Colonic mucosa (tissue), 4 donors: ENCODE data around the gene JDP2. TPM values are rescaled to one million over a fixed set of nuclear protein-coding genes. Genes with fewer than 3 reads are reported as not detected.
A peak's percentile ranks its signal among the peaks of the same experiment; 100 is the strongest.

Source experiments
- DNase-seq: peaks from one replicate; pipeline ENCODE4 v3.0.0-alpha.2; 2020
- H3K27ac ChIP-seq: fragments of 200-600 bp; one replicate; pipeline ENCODE4 v1.8.0; 2021
- H3K27me3 ChIP-seq: fragments of 200-600 bp; one replicate; pipeline ENCODE4 v1.8.0; 2021
- H3K36me3 ChIP-seq: fragments of 200-600 bp; one replicate; pipeline ENCODE4 v1.8.0; 2021
- H3K4me1 ChIP-seq: fragments of 200-600 bp; one replicate; pipeline ENCODE4 v1.8.0; 2021; ENCODE audit warnings: mild to moderate bottlenecking
- H3K4me3 ChIP-seq: fragments of 200-600 bp; one replicate; pipeline ENCODE4 v1.8.0; 2021
- H3K9ac ChIP-seq, 2 donors: one replicate each; pipeline ENCODE4 v1.7.0; 2013; ENCODE audit warnings: control low read depth in 2 of 2, low read depth in 2 of 2, low read length in 2 of 2
- H3K9me3 ChIP-seq: fragments of 200-600 bp; one replicate; pipeline ENCODE4 v1.8.0; 2021
- intact Hi-C: fragments of 100-400 bp; cut with DNase I; formaldehyde crosslinking; loops from one replicate; pipeline ENCODE4 v1.14.1; 2022
- total RNA-seq, 2 donors: library from RNA; stranded (reverse); fragmentation: NEBNext Ultra II Directional in 1 of 2; extraction: Animal tissue kit (Norgen Biotek cat#: 25700) in 1 of 2; gene quantifications; one replicate each; pipeline ENCODE4 v1.2.1, GENCODE V29; 2021
- TF ChIP-seq, protein P1 (sequence below): fragments of 200-600 bp; IDR thresholded peaks from one replicate; pipeline ENCODE4 v1.8.0; 2022; ENCODE audit warnings: antibody characterized with exemption, mild to moderate bottlenecking
- donor health status: healthy.
- donor health status: DM: no; HTN: no; CAD: no.
- donor health status: DM: no; HTN: no; CAD: no.

JDP2 gene
- total RNA-seq, 2 donors from 2014 or later, result 19.4 to 37.1 TPM

DNA sequence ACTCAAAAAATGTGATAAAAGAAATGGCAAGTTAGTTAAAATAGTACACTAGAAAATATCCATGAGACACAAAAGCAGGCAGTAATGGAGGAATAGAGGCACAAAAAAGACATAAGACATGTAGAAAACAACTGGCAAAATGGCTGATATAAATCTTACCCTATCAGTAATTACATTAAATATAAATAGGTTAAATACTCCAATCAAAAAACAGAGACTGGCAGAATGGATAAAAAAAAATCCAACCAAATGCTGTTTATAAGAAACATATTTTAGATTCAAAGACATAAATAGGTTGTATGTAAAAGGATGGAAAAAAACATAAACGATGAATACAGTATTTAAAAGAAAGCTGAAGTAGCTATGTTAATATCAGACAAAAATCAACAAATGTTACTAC, 79.1 kb downstream of the JDP2 start:
- H3K36me3 ChIP-seq, result no peaks in the 10 kb centered on the region
- H3K4me3 ChIP-seq, result no peak overlapping the region
- H3K27me3 ChIP-seq, result no peaks in the 10 kb centered on the region
- DNase-seq, result no peak
- H3K4me1 ChIP-seq, result no peaks in the 10 kb centered on the region
- TF ChIP-seq, protein P1, sequence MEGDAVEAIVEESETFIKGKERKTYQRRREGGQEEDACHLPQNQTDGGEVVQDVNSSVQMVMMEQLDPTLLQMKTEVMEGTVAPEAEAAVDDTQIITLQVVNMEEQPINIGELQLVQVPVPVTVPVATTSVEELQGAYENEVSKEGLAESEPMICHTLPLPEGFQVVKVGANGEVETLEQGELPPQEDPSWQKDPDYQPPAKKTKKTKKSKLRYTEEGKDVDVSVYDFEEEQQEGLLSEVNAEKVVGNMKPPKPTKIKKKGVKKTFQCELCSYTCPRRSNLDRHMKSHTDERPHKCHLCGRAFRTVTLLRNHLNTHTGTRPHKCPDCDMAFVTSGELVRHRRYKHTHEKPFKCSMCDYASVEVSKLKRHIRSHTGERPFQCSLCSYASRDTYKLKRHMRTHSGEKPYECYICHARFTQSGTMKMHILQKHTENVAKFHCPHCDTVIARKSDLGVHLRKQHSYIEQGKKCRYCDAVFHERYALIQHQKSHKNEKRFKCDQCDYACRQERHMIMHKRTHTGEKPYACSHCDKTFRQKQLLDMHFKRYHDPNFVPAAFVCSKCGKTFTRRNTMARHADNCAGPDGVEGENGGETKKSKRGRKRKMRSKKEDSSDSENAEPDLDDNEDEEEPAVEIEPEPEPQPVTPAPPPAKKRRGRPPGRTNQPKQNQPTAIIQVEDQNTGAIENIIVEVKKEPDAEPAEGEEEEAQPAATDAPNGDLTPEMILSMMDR, result no peak
- intact Hi-C loops, result no loop called here
- no peaks in the 10 kb centered on the region for H3K9me3 ChIP-seq
- no peak overlapping the region for H3K27ac ChIP-seq
- no peak overlapping the region for H3K9ac ChIP-seq

DNA sequence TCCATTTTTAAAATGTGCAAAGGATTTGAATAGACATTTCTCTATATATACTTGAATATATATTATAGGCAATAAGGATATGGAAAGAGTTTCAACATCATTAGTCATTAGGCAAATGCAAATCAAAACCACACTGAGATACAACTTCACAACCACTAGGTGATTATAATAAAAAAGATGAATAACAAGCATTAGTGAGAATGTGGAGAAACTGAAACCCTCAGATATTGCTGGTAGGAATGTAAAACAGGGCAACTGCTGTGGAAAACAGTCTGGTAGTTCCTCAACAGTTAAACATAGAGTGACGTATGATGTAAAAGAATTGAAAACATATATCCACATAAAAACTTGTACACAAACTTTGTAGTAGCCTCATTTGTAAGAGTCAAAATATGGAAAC, 82.7 kb downstream of the JDP2 start:
- intact Hi-C loops, result no loop called here
- no peak for DNase-seq
- H3K9me3 ChIP-seq, result no peaks in the 10 kb centered on the region
- no peak overlapping the region for H3K9ac ChIP-seq
- TF ChIP-seq, protein P1, result no peak
- no peaks in the 10 kb centered on the region for H3K27me3 ChIP-seq
- H3K36me3 ChIP-seq, result no peaks in the 10 kb centered on the region
- no peak overlapping the region for H3K27ac ChIP-seq
- no peaks in the 10 kb centered on the region for H3K4me1 ChIP-seq
- no peak overlapping the region for H3K4me3 ChIP-seq

DNA sequence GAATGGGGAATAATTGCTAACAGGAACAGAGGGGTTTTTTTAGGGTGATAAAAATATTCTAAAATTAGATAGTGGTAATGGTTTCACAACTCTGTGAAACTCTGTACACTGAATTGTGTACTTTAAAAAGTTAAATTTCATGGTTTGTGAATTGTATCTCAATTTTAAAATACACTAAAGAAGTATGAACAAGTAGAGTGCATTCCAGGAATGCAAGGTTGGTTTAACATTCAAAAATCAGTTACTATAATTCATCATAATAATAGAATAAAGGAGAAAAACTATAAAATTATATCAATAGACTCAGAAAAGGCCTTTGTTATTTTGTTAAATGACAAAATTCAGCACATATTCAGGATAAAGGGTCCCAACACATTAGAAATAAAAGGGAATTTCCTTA, 83.4 kb downstream of the JDP2 start:
- DNase-seq, result no peak
- TF ChIP-seq, protein P1, result no peak
- H3K36me3 ChIP-seq, result no peaks in the 10 kb centered on the region
- H3K27me3 ChIP-seq, result no peaks in the 10 kb centered on the region
- H3K4me3 ChIP-seq, result no peak overlapping the region
- H3K9ac ChIP-seq, result no peak overlapping the region
- no peak overlapping the region for H3K27ac ChIP-seq
- no peaks in the 10 kb centered on the region for H3K9me3 ChIP-seq
- intact Hi-C loops, result no loop called here
- H3K4me1 ChIP-seq, result no peaks in the 10 kb centered on the region

DNA sequence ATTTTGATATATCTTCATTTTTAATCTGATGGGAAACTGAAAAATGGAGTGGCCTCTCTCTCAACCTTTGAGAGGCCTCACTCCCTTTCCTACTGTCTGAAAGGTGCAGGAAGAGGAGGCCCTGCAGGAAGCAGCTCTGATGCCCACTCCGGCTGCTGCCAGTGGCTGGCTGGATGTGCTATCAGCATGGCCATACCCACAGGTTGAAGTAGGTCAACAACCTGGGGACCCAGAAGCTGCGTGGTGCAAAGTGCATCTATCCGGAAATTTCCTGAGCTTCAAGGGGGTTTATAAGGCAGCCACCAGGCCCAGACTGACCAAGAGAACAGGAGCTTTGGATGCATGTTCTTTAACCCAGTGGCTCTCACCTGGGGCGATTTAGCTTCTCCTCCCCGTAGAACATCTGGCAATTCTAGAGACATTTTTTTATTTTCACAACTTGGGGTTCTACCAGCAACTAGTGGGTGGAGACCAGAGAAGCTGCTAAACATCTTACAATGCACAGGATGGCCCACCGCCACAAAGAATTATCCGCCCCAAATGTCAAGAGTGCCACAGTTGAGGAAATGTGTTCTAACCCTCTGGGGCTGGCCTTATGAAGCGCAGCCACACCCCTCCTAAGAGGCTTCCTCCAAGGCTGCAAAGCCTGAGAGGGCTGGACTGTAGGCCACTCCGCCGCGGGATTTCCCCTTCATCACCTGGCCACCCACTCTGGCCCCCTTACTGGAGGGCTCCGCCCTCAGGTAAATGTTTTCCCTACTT, 86.3 kb downstream of the JDP2 start:
- TF ChIP-seq, protein P1, result no peak
- intact Hi-C loops, result no loop called here
- Histone ChIP-seq H3K4me3 (no peak overlapping the region), H3K36me3 (no peaks in the 10 kb centered on the region), H3K4me1 (no peaks in the 10 kb centered on the region), H3K9ac (no peak overlapping the region), H3K27ac (no peak overlapping the region), H3K27me3 (no peaks in the 10 kb centered on the region), H3K9me3 (no peaks in the 10 kb centered on the region)
- DNase-seq, result no peak

DNA sequence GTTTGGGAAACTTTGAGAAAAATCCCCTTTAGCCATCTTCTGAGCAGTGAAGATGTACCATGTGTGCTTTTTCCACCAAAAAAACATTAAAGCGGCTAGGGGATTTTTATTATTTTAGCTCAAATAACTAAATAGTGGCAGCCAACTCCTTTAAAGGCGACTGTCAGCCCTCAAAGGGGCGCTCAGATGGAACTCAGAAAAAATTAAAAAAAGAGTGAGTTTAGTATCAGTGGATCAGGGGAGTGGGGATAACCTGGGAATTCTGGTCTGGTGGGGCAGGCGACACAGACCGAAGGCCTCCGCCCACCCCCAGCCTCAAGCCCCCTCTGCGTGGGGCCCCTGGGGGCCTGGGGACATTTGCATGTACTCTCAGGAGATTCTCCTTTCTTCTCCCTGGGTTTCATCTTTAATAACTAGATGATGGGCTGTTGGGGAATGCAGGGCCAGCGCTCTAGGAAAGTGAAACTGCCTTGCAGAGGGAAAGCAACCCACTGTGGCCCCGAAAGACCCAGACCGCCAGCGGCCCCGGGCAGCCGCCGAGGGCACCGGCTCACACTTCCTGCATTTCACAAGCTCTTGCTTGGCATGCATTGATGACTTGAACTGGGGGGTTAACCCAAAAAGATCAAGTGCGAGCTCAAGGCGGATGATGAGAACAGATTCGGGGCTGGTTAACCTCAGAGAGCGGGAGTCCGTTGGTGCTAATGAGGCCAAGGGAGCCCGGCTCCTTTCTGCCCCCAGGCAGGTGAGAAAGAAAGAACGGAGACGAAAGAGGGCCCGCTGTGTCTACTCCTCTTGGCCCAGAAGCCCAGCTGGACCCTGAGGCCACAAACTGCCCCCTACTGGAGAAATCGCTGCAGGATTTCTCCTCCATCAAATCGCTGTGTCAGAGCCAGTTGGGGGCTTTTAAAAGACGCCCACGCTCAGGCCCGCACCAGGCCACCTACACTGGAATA, 87.1 kb downstream of the JDP2 start:
- H3K27me3 ChIP-seq, result no peaks in the 10 kb centered on the region
- H3K27ac ChIP-seq, result no peak overlapping the region
- no peaks in the 10 kb centered on the region for H3K4me1 ChIP-seq
- H3K36me3 ChIP-seq, result no peaks in the 10 kb centered on the region
- H3K9ac ChIP-seq, result peak overlapping the region in 1 of 2 donors; percentile 14
- DNase-seq, result no peak
- intact Hi-C loops, result no loop called here
- H3K4me3 ChIP-seq, result peak overlapping the region; percentile 12
- TF ChIP-seq, protein P1, result no peak
- H3K9me3 ChIP-seq, result no peaks in the 10 kb centered on the region
